Erythroblast (primary cell): ENCODE data around the gene PALLD.
A peak's percentile ranks its signal among the peaks of the same experiment; 100 is the strongest.

Experiments used
- DNase-seq, 2 experiments: peaks; one replicate each; lab custom pipeline; 2025; lab: John Stamatoyannopoulos, UW
- GATA1 ChIP-seq: IDR thresholded peaks from 2 replicates; pipeline ENCODE4 v1.6.1; 2011; ENCODE audit warnings: low read depth, mild to moderate bottlenecking, control low read depth, low read length, moderate library complexity
- POLR2A ChIP-seq: IDR thresholded peaks from 2 replicates; pipeline ENCODE4 v1.6.1; 2011; ENCODE audit warnings: mild to moderate bottlenecking, low read length

PALLD gene

DNA sequence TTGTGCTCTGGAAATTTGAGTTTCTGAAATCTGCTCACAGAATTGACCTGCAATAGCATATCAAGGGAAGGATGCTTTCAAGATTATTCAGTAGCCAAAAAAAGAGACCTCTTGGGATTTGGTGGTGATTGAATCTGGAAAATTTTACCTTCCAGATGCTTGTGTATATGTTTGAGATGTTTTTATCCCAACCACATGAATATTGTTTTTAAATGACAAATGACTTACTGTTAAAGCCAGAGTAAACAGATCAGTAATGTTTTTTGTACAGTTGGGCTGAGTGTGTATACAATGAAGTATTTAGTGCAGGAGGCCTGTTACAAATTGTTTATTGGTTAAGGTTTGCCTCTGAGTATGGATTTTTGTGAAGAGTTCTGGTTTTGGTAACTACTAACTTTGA, 386.7 kb downstream of the PALLD start:
- DNase-seq = no peak
- no peak for TF ChIP-seq GATA1
- TF ChIP-seq POLR2A = no peak

DNA sequence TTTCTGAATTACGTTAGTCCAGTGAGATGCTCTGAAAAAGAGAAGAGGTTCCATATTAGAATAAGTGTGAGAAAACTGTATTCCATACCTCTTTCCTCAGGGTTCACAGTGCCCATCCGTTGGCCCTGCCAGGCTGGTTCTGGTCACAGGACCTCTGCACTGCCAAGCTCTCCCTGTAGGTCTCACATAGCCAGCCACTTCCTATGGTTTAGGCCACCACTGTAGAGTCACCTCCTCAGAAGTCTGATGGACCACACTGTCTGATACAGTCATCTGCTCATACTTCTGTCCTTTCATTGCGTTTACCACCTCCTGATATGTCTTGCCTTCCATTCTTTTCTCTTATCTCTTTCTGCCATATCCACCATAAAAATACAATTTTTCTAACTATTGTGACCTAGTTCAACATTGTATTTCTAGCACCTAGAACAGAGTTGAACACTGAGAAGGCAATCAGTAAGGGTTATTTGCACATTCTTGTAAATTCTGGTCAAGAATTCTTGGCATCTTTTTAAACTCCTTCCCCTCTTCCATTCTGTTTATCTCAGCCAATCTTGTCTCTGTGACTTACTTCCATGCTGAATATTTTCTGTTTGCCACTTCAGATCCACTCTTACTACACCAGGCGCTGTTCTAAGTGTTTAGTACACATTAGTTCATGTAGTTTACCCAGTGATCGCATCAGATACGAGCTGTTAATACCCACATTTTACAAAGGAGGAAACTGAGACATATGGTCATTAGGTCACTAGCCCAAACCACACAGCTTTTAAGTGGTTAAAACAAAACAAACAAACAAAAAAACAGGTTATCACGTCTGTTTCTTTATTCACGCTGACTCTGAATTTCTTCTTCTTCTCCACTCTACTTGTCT, 387.6 kb downstream of the PALLD start:
- TF ChIP-seq GATA1 = no peak
- TF ChIP-seq POLR2A = no peak

DNA sequence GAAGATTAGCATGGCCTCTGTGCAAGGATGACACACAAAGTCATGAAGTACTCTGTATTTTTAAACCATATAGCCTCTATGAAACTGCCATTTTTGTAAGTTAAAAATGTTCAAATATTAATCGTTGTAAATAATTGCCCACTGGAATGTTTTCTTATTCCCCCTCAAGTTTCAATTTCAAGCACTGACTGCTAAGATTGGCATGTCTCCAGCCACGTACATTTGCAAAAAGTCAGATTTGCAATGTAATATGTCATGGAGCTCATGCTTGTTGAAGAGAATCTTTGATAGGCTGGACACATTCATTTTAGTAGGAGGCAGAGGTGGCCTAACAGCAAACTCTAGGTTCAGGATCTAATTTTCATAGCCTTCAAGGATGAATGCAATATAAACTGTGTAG, 388.5 kb downstream of the PALLD start:
- no peak for DNase-seq
- TF ChIP-seq GATA1 (no peak), POLR2A (no peak)

More for the DNA sequence above, 387.6 kb downstream of the PALLD start:
- no peak for DNase-seq

DNA sequence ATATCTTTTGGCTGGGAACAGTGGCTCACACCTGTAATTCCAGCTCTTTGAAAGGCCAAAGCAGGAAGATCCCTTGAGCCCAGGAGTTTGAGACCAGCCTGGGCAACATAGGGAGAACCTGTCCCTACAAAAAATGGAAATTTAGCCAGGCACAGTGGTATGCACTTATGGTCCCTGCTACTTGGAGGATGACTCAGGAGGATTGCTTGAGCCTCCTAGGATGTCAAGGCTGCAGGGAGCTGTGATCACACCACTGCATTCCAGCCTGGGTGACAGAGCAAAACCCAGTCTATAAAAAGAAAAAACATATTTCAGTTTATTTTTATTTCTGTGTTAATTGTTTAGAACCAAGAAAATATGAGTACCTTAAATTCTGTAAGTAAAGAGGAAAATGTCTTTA, 389.5 kb downstream of the PALLD start:
- no peak for DNase-seq
- TF ChIP-seq GATA1 = no peak
- no peak for TF ChIP-seq POLR2A

DNA sequence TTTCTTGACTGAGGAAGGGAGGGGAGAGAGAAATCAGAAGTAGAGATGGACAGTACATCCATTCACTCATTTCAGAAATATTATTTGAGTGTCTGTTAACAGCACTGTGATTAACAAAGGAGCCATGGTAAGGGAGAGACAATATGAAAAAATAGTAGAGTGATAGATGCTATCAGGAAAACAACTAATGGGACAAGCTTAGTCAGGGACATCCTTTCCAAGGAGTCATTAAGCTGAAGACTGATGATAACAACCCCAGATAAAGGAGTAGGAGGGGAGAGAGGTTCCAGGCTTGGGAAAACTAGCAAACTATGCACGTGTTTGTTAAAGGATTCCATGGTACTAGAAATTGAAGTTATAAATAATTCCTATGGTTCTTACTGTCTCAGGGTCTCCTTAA, 391.0 kb downstream of the PALLD start:
- DNase-seq = no peak
- TF ChIP-seq GATA1 (no peak), POLR2A (no peak)

DNA sequence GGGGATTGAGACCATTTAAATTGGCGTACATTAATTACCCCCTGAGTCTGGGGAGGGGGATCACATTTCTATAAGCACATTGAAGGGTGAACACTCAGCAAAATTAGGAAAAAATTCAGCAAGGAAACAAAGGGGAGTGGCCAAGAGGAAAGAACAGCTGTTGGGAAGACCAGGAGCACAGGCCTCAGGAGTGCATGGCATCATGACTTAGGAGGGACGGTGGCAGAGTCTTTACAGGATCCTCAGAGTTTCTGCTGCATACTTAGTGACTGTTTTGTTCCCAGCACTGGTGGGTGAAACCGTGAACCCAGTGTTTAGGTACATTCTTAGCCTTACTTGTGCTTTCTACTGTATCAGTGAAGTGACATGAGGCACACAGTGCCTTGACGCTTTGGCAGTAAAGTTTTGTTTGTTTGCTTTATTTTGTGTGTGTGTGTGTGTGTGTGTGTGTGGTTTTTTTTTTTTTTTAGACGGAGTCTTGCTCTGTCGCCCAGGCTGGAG, 391.9 kb downstream of the PALLD start:
- TF ChIP-seq POLR2A = no peak
- no peak for TF ChIP-seq GATA1
- no peak for DNase-seq

DNA sequence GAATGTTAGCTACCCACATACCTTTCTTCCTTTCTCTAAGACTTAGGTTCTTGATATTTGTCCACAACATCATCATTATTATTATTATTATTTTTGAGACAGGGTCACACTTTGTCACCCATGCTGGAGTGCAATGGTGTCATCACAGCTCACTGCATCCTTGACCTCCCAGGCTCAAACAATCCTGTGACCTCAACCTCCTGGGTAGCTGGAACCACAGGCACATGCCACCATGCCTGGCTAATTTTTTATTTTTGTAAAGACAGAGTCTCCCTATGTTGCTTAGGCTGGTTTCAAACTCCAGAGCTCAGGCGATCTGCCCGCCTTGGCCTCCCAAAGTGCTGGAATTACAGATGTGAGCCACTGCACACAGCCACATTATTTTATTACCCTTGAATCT, 394.2 kb downstream of the PALLD start:
- DNase-seq = no peak
- TF ChIP-seq GATA1 (no peak), POLR2A (no peak)

DNA sequence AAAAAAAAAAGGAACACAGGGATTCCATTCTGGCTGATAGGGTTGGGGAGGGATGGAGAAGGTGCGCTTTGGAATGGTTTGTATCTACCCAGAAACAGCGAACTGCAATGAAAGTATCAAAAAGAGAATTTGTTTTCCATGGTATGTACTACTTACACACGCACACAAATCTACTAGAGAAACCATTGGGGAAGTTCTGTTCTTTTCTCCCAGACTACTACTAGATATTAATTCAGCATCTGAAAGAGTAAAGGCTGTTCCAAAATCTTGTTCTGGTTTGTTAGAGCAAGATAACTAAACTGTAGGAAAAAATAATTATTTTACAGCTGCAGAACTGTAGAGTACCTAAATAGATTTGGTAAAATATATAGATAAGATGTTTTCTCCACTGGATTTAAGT, 394.8 kb downstream of the PALLD start:
- no peak for DNase-seq
- TF ChIP-seq POLR2A (no peak), GATA1 (no peak)

DNA sequence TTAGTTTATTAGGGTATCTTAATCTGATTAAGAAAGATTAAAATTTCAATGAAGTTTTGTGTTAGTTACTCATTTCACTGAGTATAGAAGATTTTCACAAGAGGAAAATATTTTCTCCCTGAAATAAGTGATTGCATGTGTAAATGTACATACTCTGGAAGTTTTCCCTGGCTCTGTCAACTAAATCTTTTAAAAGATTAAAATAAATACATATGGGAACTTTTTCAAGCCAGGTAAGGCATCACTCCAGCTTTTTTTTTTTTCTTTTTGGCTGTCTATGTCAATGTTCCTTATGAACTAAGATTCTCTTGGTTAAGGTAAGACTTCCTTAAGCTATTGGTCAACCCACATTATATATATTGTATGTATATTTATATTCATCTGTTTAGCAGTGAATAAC, 395.6 kb downstream of the PALLD start:
- DNase-seq = no peak
- TF ChIP-seq POLR2A (no peak), GATA1 (no peak)

DNA sequence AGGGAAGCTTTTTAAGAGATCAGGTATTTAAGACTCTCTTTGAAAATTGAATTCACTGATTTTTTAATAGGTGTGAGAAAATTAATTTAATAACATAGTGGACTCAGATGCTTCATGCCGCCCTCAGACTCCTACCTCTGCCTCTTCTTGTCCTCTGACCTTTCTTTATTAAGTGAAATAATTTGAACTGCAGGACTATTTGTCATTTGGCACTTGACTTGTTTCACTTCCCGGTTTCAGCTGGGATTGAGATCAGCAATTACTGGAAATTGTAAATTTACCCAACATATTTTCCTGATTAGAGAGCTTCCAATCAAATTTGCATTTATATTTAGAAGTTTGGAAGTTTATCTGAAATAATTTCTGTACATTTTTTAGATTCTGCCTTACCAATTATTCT, 396.4 kb downstream of the PALLD start:
- no peak for TF ChIP-seq GATA1
- no peak for TF ChIP-seq POLR2A
- DNase-seq = no peak

DNA sequence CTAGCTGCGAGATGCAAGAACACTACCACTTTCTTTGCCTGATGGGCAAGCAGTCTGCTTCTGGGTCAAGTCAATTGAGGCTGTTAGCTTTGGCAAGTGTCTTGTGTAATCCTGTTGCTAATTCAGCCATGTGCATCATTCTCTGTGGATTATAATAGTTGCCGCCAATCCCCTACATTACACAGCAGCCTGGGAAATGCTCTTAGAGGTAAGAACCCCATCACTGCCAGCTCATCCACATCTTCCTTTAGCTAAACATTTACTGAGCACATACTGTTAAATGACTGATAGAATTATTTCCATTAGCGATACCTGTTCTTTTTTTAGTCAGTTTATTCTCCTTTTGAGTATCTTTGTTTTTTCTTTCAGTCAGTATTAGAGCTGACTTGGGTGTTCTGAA, 397.0 kb downstream of the PALLD start:
- TF ChIP-seq POLR2A = no peak
- no peak for TF ChIP-seq GATA1

DNA sequence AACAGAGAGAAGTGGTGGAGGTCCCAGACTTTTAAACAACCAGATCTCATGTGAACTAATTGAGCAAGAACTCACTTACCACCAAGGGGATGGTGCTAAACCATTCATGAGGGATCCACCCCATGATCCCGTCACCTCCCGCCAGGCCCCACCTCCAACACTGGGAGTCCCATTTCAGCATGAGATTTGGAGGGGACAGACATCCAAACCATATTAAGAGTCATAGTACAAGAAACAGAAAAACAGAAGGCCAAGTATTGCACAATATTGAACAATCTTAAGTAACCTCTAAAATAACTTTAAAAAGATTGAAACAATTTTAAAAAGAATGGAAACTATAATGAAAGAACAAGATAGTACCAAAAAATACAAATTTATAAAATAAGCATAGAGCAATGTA, 403.2 kb downstream of the PALLD start:
- TF ChIP-seq POLR2A = no peak
- no peak for TF ChIP-seq GATA1
- DNase-seq = no peak

More for the DNA sequence above, 397.0 kb downstream of the PALLD start:
- DNase-seq = no peak

DNA sequence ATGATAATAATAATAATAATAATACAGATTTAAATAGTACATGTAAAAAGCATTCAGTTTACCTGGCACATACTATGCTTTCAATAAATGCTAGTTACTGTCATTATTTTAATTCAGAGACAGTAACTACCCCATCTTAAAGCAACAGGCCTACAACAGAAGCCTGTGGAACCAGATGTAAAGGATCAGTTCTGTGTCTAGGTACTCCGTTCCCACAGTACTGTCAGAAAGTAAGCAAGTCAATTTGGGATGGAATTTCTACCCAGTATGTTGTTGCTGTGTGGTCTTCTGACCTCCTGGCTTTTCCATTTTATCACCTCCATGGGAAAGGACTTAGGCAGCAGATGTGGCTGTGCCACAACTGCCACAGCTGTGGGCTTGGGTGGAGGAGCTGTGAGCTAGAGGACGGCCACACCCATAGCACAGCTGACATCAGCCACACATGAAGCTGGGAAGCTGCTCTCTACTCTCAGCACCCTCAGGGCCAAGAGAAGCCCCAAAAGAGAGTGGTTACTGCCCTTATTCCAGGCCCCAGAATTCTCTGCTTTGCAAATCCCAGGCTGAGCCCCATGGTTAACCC, 410.4 kb downstream of the PALLD start:
- no peak for TF ChIP-seq GATA1
- peak; percentile 4 to 26 for DNase-seq

DNA sequence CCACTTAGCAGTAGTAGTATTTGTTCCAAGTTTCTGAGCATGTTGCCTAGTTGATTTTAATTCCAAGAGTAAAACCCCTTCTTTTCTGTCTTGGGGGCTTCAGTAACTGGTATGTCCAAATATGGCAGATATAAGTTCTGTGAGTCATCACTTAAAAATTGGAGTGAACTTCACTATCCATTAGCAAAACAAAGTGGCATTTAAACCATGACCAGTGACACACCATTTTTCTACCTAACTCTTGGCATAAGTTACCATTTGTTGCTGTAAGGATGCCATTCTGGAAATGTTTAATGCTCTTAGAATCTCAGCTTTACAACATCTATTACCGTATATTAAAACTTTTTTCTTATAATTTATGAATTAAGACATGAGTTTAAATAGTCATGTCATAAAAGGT, 411.2 kb downstream of the PALLD start:
- no peak for TF ChIP-seq GATA1
- TF ChIP-seq POLR2A = no peak
- DNase-seq = no peak
